ENCODE results near the gene NT5M.
A peak's percentile ranks its signal among the peaks of the same experiment; 100 is the strongest.

The NT5M gene

DNA sequence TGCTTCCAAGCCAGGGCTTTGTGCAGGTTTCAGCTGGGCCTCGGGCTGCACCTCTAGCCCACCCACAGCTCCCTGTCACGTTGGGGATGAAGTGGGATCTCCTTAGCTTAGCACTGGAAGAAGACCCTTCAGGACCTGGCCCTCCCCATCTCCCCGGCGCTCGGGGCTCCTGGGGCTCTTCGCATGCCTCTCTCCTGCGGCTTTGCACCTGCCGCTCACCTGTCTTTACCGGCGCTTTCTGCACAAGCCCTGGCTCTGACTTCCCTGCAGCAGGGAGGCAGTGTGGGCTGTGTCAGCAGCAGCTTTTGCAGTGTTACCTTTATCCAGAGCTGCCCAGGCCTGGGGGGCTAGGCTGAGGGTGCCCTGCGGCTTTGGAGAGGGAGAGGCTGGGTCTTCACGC is 52.3 kb downstream of the NT5M start:
- no peak for DNase-seq

DNA sequence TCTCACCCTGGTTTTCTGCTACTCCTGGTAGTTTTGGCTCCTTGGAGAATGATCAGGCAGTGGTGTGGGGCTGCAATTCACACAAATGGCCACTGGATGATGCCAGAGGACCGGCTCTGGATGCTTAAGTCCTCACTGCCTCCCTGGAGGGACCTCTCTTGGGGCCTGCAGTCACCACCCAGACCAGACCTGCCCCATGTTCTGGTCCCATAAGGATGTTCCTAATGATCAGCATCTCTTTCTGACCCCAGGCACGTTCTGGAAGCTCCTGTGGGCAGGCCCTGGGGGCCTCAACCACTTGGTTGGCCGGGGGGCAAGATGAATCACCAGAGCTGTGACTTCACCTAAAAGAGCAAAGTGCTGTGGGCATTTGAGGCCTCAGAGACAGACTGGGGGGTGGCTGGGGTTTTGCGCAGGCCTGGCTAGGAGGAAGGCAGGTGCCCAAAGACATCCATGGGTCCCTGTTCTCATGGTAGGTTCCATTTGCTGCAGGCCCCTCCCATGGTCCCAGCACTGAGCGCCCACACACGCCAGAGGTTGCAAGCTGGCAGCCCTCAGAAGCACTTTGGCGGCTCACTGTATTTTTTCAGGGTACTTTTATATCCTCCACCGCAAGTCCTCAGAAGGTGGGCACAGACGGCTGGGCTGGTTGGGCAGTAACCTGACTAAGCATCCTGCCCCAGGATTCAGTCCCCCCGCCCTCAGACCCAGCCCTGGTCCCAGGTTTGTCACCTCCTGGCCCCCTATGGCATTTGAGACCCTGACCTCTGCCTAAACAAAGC is 53.2 kb downstream of the NT5M start:
- DNase-seq = peak; percentile 96

DNA sequence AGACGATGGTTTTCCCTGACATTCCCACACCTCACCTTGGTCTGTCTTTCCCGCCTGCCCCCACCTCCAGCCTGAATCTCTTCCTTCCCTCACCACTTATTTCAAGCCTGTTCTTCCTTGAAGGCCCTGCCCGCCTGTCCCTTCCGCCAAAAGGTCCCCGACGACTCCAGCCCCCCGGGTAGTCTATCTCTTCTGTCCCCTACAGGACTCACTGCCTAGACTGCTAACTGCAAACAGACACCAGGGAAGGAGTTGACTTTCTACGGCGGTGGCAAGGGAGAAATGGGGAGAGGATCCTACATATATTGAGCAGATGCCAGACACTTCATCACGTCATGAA is 53.7 kb downstream of the NT5M start:
- no peak for DNase-seq

GRCh38 chr17:17358060-17358751 is 55.0 kb downstream of the NT5M start:
- no peak for DNase-seq

- no peak for DNase-seq
Observed at GRCh38 chr17:17358866-17359265, 55.7 kb downstream of the NT5M start.

DNA sequence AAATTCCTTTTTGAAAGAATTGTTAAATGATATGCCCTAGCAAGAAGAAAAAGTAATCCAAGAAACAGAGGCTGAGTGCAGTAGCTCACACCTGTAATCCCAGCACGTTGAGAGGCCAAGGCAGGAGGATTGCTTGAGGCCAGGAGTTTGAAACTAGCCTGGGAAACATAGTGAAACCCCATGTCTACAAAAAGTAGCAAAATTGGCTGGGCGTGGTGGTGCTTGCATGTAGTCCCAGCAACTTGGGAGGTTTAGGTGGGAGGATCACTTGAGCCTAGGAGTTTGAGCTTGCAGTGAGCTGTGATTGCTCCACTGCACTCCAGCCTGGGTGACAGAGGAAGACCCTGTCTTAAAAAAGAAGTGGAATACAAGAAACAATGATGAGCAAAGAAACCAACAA is 56.1 kb downstream of the NT5M start:
- no peak for DNase-seq

DNA sequence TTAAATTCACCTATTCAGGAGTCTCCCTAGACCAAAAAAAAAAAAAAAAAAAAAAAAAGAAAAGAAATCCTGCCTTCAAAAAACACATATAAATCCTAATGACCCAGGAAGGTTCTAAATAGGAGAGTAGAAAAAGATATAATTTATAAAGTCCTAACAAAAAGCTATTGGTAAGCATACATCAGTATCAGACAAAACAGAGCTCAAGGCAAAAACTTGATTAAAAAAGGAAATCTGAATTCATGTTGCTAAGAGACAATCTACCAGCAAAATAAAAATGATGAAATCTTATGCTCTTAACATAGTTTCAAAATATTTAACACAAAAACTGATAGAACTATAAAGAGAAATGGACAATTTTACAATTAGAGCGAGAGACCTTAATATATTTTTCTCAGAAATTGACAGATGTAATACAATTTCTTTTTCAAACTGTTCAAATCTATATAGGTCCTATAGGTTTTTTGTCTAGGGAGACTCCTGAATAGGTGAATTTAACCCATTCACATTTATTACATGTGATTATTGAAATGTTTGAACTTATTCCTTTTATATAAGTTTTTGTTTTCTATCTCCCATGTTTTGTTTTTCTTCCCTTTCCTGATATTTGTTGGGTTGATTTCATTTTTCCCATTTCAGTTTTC is 57.0 kb downstream of the NT5M start:
- no peak for DNase-seq

GRCh38 chr17:17361543-17361866 is 58.3 kb downstream of the NT5M start:
- DNase-seq = no peak

GRCh38 chr17:17361867-17362539 is 58.8 kb downstream of the NT5M start:
- no peak for DNase-seq

DNA sequence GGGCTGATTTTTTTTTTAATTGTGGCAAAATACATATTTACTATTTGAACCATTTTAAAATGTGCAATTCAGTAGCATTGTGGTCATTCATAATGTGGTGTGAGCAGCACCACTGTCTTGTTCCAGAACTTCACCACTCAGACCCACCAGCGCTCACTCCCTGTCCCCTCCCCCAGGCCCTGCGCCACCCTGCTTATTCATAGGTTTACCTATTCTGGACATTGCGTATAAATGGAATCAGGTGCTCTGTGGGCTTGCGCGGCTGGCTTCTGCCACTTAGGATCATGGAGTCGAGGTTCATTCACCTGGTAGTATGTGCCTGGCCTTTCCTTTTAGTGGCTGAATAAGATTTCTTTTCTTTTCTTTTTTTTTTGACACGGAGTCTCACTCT is 59.4 kb downstream of the NT5M start:
- no peak for DNase-seq

DNA sequence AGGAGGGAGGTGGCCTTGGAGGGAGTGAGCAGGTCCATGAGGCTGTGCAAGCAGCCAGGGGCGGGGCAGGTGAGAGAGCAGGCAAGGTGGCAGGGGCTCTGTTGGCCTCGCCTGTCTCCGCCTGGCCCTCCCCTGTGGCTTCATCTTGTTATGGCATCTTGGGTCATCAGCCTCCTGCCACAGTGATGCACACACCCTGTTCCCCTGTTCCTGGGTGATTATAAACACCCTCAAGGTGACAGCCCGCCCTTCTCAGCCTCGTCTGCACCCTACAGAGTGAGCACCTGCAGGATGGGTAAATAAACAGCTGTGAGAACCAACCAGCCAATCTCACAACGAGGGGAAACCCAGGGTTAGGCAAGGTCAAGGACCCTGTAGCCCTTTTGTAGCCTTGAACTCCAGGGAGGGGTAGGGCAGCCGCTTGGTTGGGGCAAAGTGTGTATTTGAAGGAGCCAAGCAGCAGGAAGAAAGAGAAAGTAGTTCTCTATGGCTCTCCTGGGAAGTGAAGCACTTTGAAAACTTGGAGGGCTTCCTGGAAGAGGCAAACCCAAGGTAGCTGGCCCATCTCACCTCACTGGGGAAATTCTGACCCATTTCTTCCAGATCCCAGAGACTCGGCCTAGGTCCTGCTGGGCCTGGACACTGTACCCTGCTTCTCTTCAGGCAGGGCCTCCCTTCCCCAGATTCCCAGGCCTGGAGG is 60.6 kb downstream of the NT5M start:
- no peak for DNase-seq

- DNase-seq = no peak
Observed at GRCh38 chr17:17364338-17364667, 61.1 kb downstream of the NT5M start.

GRCh38 chr17:17365476-17366110 is 62.4 kb downstream of the NT5M start:
- no peak for DNase-seq

- DNase-seq = no peak
Observed at GRCh38 chr17:17366235-17366634, 63.1 kb downstream of the NT5M start.

DNA sequence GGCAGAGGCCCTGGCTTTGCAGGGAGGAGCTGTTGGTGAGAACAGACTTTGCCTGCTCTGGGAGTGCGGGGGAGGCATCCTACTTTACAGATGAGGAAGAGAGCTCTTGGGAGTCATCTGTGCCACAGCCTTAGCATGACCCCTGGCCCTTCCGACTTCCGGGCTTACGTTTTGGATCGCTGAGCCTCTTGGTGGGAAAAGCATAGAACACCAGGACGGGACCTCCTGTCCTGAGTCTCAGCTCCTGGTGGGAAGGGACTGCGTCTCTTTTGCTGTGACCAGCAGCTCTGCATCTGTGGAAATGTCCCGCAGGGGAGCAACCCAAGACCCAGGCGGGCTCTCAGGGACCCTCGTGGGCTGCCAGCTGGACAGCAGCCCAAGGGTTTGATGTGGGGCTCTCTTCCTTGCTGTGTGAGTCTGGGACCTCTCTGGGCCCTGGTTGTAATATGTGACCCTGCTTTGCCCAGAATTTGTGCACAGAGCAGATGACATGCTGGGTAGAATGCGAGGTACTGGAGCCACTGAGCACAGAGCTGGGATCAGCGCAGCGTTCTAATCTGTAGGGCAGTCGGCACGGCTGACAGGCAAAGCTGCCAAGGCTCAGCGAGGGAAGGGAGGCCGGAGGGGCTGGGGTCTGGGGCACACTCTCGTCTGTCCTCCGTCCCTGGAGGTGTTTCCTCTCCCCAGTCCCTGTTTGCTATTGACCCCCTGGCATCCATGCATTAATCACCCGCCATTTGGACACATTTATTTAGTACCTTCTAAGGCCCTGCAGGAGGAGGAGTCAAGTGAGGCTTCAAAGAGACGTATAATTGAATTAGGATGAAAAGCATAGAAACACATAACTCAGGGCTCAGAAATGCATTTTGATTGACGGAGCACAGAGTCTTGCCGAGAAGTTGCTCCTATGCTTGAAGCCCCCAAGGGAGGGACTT is 64.0 kb downstream of the NT5M start:
- no peak for DNase-seq

GRCh38 chr17:17367931-17368330 is 64.8 kb downstream of the NT5M start:
- DNase-seq = no peak

DNA sequence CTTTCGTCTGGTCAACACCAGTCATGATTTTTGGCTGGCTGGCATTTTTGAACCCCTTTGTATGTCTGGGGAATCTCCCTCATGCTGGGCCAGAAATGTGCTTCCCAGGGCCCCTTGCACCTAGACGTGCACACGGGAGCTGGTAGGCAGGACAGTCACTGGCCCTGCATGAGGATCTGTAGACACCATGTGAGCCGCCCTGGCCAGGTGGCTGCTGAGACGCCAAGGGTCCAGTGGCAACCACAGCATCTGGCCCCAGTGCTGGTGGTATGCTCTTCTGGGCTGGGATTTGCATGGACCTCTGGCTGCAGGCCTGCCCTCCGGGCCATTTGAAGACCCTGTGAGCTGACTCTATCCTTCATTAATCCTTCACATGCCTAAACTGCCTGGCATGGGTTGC is 67.5 kb downstream of the NT5M start:
- no peak for DNase-seq

GRCh38 chr17:17372856-17373520 is 69.8 kb downstream of the NT5M start:
- DNase-seq = no peak

GRCh38 chr17:17375841-17376240 is 72.7 kb downstream of the NT5M start:
- DNase-seq = no peak

DNA sequence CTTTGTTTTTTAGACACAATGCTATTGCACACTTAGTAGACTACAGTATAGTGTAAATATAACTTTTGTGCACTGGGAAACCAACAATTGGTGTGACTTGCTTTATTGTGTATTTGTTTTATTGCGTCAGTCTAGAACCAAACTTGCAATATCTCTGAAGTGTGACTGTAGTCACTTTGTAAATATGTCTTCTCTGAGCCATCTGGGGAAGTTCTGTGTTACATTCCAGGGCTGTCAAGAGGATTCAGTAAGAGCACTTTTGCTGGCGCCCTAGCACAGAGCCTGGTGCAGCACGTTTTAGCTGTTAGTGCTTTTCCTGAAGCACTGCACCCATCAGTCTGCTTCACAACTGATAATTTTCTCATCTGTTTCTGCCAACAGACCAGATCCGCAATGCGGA is 73.2 kb downstream of the NT5M start:
- DNase-seq = no peak

Measured in eye (tissue), 1 donor.